ENCODE results near the gene PRAMEF7.
"Not testable (repeated sequence)": the region's sequence is repeated elsewhere in the genome, so short reads cannot be mapped to it uniquely, and the experiment has no call there.

The PRAMEF7 gene

DNA sequence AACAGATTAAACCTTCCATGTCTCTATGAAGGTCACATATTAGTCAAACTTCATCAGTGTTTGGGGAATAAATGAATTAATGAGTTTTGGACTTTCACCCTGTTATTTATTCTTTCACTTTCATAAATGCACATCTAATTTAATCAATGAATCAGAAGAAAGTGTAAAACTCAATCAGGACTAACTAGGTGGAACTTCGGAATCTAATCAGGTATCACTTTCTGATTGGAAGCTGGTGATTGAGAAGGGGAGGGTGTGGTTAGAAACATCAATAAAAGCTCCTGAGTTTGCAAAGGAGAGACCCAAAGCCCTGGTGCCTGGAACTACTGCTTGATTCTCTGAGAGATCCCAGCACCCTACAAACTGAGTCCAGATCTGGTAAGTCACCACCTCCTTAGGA lies at the start of gene PRAMEF7:
Gene PRAMEF7, plus strand, starts transcription at position 301 of the 400 bp plus-strand sequence. CDS start 1,083 bp downstream, outside the sequence.
- H3K27ac ChIP-seq = not testable (repeated sequence)

GRCh38 chr1:12878453-12878852 lies 38.0 kb upstream of the PRAMEF7 start:
- H3K27ac ChIP-seq = not testable (repeated sequence)

- not testable (repeated sequence) for H3K27ac ChIP-seq
Observed at GRCh38 chr1:12886101-12886500, 30.3 kb upstream of the PRAMEF7 start, which contains the start of gene PRAMEF4. Gene PRAMEF4, minus strand, starts transcription at chr1:12886201. Its CDS starts 2,807 bp downstream, at chr1:12883394.

DNA sequence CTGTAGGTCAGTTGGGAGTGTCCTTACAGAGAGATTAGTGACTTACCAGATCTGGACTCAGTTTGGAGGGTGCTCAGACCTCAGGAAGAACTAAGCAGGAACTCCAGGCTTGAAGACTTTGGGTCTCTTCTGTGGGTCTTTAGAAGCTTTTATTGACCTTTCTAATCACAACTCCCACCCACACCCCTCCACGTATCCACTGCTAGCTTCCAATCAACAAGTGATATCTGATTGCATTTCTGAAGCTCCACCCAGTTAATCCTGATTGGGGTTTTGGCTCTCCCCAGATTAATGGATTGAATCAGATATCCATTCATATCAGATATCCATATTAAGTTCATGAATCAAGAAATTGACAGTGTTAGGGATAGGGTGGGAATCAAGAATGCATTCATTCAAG lies 18.2 kb upstream of the PRAMEF7 start, which contains the start of gene PRAMEF10:
Gene PRAMEF10, minus strand, starts transcription at position 101 of the 400 bp plus-strand sequence. CDS start 2,423 bp downstream, outside the sequence.
- H3K27ac ChIP-seq = not testable (repeated sequence)

DNA sequence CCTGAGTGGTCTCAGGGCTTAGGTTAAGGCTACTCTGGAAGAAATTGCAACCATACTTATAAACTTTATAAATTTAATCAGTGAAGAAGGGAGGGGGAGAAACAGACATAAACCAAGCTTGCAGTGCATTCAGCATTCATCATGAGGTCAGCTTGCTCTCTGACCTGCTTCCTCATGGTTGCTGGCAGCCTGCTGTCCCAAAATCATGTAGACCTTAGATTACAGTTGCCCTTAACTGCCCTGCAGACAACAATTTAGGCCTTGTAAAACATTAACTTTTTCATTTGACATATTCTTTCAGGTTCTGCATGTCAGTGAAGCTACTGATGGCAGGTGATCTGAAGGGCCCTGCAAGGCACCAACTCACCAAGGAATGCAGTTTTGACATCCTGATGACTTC lies 17.2 kb upstream of the PRAMEF7 start:
- not testable (repeated sequence) for H3K27ac ChIP-seq

GRCh38 chr1:12903793-12904572 lies 12.4 kb upstream of the PRAMEF7 start:
- H3K27ac ChIP-seq = not testable (repeated sequence)

DNA sequence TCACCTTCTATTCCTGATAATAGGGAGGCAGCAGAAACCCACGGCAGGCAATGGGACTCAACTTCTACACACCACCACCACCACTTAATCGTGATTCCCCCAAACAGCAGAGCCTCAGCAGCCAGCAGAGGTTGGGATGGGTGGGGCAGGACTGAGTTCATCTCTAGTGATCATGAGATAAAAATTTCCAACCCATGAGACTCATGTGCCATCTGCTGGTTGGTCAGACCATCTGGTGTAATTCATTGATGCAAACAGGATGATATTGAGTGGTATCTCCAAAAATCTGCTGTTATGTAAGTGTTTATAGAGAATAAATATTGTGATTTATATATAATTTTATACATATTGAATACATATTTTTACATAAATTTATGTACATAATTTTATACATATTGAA lies 5.3 kb downstream of the PRAMEF7 start:
- peak; percentile 38; the same call in 1 of the 2 replicates for TF ChIP-seq CTCF (conservative IDR thresholded peaks at IDR 0.05)
- H3K27ac ChIP-seq = not testable (repeated sequence)

DNA sequence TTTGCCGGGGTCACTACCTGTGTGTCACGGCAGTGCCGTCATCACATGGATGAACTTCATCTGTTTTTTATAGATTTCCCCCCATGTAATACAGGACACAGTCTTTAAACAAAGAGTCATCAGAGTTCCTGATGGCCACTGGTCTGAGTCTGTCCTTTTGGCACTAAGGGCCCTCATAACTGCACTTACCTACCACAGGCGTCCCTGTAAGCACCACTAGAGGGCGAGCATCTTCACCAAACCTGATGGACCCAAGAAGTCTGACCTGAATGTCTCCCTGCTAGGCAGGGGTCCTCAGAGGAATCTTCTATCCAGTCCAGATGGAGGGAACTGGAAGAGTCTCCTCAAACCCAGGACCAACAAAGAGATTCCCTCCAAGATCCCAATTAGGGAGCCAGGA lies 8.0 kb downstream of the PRAMEF7 start:
- H3K27ac ChIP-seq = not testable (repeated sequence)

DNA sequence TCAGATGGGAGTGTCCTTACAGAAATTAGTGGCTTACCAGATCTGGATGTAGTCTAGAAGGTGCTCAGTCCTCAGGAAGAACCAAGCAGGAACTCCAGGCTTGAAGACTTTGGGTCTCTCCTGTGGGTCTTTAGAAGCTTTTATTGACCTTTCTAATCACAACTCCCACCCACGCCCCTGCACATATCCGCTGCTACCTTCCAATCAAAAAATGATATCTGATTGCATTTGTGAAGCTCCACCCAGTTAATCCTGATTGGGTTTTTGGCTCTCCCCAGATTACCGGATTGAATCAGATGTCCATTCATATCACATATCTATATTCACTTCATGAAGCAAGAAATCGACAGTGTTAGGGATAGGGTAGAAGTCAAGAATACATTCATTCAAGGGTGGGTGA lies 31.1 kb downstream of the PRAMEF7 start, which contains the start of gene PRAMEF6:
Gene PRAMEF6, minus strand, starts transcription at position 101 of the 400 bp plus-strand sequence. CDS start 5,062 bp downstream, outside the sequence.
- not testable (repeated sequence) for H3K27ac ChIP-seq

All from VCaP (cell line).